Measurements from ENCODE around the gene UBE3B.

DNA sequence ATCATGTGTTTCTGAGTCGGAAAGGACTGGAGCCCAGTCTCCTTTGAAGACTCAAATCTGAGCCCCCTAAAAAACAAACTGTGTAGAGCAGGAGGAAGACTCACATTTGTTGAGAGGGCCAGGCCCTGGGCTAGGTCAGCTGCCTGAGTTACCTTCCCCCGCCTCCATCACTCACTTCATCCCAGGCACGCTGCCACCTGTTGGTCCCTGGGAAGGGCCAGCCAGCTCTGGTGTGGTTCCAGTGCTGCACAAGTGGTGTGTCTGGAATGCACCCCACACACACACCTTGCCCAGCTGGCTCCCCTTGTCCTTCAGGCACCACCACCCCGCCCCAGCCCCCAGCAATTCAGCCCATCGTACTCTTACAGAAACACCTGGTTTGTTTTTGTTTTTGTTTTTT is 105.2 kb downstream of the UBE3B start:
- TF ChIP-seq EZH2 (IDR thresholded peaks at IDR 0.05; ENCODE audit: insufficient read depth, low read length): no peak
- TF ChIP-seq, protein P1, sequence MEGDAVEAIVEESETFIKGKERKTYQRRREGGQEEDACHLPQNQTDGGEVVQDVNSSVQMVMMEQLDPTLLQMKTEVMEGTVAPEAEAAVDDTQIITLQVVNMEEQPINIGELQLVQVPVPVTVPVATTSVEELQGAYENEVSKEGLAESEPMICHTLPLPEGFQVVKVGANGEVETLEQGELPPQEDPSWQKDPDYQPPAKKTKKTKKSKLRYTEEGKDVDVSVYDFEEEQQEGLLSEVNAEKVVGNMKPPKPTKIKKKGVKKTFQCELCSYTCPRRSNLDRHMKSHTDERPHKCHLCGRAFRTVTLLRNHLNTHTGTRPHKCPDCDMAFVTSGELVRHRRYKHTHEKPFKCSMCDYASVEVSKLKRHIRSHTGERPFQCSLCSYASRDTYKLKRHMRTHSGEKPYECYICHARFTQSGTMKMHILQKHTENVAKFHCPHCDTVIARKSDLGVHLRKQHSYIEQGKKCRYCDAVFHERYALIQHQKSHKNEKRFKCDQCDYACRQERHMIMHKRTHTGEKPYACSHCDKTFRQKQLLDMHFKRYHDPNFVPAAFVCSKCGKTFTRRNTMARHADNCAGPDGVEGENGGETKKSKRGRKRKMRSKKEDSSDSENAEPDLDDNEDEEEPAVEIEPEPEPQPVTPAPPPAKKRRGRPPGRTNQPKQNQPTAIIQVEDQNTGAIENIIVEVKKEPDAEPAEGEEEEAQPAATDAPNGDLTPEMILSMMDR (IDR thresholded peaks at IDR 0.05; ENCODE audit: insufficient read depth, low read depth, low read length): no peak
